ENCODE results near the gene RGS9BP. TPM values are rescaled to one million over a fixed set of nuclear protein-coding genes. Genes with fewer than 3 reads are reported as not detected.
"Not testable (repeated sequence)": the region's sequence is repeated elsewhere in the genome, so short reads cannot be mapped to it uniquely, and the experiment has no call there.

Gene RGS9BP
- total RNA-seq, 4 donors from 2014 or later: 0.19 to 0.79 (median 0.28) TPM

GRCh38 chr19:32686847-32687475 lies 11.3 kb downstream of the RGS9BP start:
- DNase-seq (ENCODE audit: low spot score) (no peak), ATAC-seq (ENCODE audit: low FRiP score) (no peak)
- TF ChIP-seq CTCF (IDR thresholded peaks at IDR 0.05): no peak

- ATAC-seq (ENCODE audit: low FRiP score) (no peak), DNase-seq (ENCODE audit: low spot score) (no peak)
- no peak for TF ChIP-seq CTCF (IDR thresholded peaks at IDR 0.05)
Observed at GRCh38 chr19:32687681-32688080, 12.0 kb downstream of the RGS9BP start.

- no peak for DNase-seq (ENCODE audit: low spot score)
- TF ChIP-seq CTCF (IDR thresholded peaks at IDR 0.05): no peak
- ATAC-seq (ENCODE audit: low FRiP score): no peak
Observed at GRCh38 chr19:32688311-32688710, 12.7 kb downstream of the RGS9BP start.

GRCh38 chr19:32691291-32691951 lies 15.8 kb downstream of the RGS9BP start, which contains the start of gene NUDT19:
Gene NUDT19 (plus strand): TSS chr19:32691821. CDS start chr19:32691961, 140 bp downstream.
- ATAC-seq (ENCODE audit: low FRiP score) (peak; percentile 96), DNase-seq (ENCODE audit: low spot score) (peak; percentile 29)
- no peak for TF ChIP-seq CTCF (IDR thresholded peaks at IDR 0.05)

- DNase-seq (ENCODE audit: low spot score): no peak
- no peak for TF ChIP-seq CTCF (IDR thresholded peaks at IDR 0.05)
- ATAC-seq (ENCODE audit: low FRiP score): peak; percentile 79
Observed at GRCh38 chr19:32691952-32692726, 16.5 kb downstream of the RGS9BP start.

- DNase-seq (ENCODE audit: low spot score) (no peak), ATAC-seq (ENCODE audit: low FRiP score) (no peak)
- TF ChIP-seq CTCF (IDR thresholded peaks at IDR 0.05): no peak
Observed at GRCh38 chr19:32692727-32693061, 17.0 kb downstream of the RGS9BP start.

GRCh38 chr19:32693151-32694108 lies 17.8 kb downstream of the RGS9BP start:
- ATAC-seq (ENCODE audit: low FRiP score): not testable (repeated sequence)

GRCh38 chr19:32694316-32694715 lies 18.7 kb downstream of the RGS9BP start:
- DNase-seq (ENCODE audit: low spot score); ATAC-seq (ENCODE audit: low FRiP score): not testable (repeated sequence)

More at GRCh38 chr19:32693151-32694108, 17.8 kb downstream of the RGS9BP start:
- DNase-seq (ENCODE audit: low spot score): not testable (repeated sequence)

GRCh38 chr19:32694851-32695250 lies 19.2 kb downstream of the RGS9BP start:
- DNase-seq (ENCODE audit: low spot score); ATAC-seq (ENCODE audit: low FRiP score): not testable (repeated sequence)

GRCh38 chr19:32695506-32695905 lies 19.9 kb downstream of the RGS9BP start:
- not testable (repeated sequence) for ATAC-seq (ENCODE audit: low FRiP score); DNase-seq (ENCODE audit: low spot score)
